ENCODE data around the gene IGLON5. TPM values are rescaled to one million over a fixed set of nuclear protein-coding genes. Genes with fewer than 3 reads are reported as not detected.

Gene IGLON5
- total and polyA plus RNA-seq, 2 experiments from 2014 or later, result 5.0 to 29.1 TPM

GRCh38 chr19:51272183-51272810, 39.1 kb upstream of the IGLON5 start:
- Histone ChIP-seq H3K27ac (ENCODE audit: low read depth) (no peak overlapping the region), H3K36me3 (ENCODE audit: insufficient read depth) (no peaks in the 10 kb centered on the region), H2AFZ (no peak overlapping the region; the same call in 1 of the 2 replicates), H3K79me2 (replicated peaks; ENCODE audit: insufficient read depth) (no peaks in the 10 kb centered on the region), H3F3A (replicated peaks; ENCODE audit: low read depth) (no peaks in the 10 kb centered on the region), H3K4me2 (no peak overlapping the region), H3K27me3 (ENCODE audit: insufficient read depth) (0 out of 2 replicates have a peak, but pooled peaks cover 3% of the 10 kb centered on the region), H3K9me2 (ENCODE audit: insufficient read depth) (peaks cover 10% of the 10 kb centered on the region; the same call in 1 of the 2 replicates), H3K4me1 (ENCODE audit: insufficient read depth) (no peaks in the 10 kb centered on the region), H3K4me3 (no peak overlapping the region), H4K20me1 (replicated peaks; ENCODE audit: insufficient read depth) (no peaks in the 10 kb centered on the region)
- Mint-ChIP-seq H3K36me3 (ENCODE audit: low read depth) (no peaks in the 10 kb centered on the region), H3K27me3 (ENCODE audit: insufficient read depth, low read depth, poor library complexity) (peaks cover 5% of the 10 kb centered on the region), H3K4me3 (no peak overlapping the region), H3K4me1 (no peaks in the 10 kb centered on the region), H3K9me3 (0 out of 3 replicates have a peak, but pooled peaks cover 4% of the 10 kb centered on the region), H3K27ac (no peak overlapping the region)
- ATAC-seq, result no peak; the same call in 2 of the 3 replicates
- no peak for TF ChIP-seq EZH2 (IDR thresholded peaks at IDR 0.05; ENCODE audit: low read depth, unreplicated experiment)
- TF ChIP-seq, protein P1, sequence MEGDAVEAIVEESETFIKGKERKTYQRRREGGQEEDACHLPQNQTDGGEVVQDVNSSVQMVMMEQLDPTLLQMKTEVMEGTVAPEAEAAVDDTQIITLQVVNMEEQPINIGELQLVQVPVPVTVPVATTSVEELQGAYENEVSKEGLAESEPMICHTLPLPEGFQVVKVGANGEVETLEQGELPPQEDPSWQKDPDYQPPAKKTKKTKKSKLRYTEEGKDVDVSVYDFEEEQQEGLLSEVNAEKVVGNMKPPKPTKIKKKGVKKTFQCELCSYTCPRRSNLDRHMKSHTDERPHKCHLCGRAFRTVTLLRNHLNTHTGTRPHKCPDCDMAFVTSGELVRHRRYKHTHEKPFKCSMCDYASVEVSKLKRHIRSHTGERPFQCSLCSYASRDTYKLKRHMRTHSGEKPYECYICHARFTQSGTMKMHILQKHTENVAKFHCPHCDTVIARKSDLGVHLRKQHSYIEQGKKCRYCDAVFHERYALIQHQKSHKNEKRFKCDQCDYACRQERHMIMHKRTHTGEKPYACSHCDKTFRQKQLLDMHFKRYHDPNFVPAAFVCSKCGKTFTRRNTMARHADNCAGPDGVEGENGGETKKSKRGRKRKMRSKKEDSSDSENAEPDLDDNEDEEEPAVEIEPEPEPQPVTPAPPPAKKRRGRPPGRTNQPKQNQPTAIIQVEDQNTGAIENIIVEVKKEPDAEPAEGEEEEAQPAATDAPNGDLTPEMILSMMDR (conservative IDR thresholded peaks at IDR 0.05; ENCODE audit: low read depth in 2 of 2), result 0 out of 4 replicates have a peak, but pooled peaks of 1 of the 2 experiments have one; percentile 10
- peak; percentile 4 for DNase-seq (ENCODE audit: low spot score)

DNA sequence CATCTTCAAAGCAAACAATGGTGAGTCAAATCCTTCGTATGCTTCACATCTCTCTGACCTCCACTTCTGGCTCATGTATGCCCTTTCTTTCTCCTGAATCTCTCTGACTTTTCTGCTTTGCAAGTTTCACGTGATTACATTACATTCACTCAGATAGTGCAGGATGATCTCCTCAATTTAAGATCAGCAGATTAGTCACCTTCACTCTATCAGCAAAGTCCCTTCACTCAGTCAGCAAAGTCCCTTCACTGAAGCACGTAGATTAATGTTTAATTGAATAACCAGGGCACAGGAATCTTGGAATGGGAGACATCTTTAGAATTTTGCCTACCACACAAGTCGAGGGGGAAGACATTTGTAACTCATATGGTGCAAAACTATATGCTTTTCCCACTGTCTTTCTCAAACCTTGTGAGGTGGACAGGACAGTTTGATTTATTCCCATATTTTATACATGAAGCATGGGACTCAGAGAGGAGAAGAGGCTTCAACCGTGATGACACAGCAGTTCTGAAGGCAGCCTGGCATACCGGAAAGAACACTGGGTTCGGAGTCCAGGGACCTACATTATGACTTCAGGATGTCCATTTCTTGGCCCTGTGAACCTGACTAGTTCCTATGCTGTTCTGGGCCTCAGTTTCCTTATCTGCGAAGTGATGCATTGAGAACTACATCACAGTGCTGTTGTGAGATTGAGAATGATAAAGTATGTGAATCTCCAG, 37.2 kb upstream of the IGLON5 start:
- no peak overlapping the region for H3K27ac Mint-ChIP-seq
- DNase-seq (ENCODE audit: low spot score), result no peak
- TF ChIP-seq EZH2phosphoT487 (IDR thresholded peaks at IDR 0.05; ENCODE audit: unreplicated experiment) (no peak), STAT1 (IDR thresholded peaks at IDR 0.05; ENCODE audit: unreplicated experiment) (no peak), EZH2 (IDR thresholded peaks at IDR 0.05; ENCODE audit: low read depth, unreplicated experiment) (no peak), ZNF331 (CRISPR knock-in tag; IDR thresholded peaks at IDR 0.05; ENCODE audit: low read depth) (no peak), JUNB (IDR thresholded peaks at IDR 0.05; ENCODE audit: unreplicated experiment) (no peak), NANOG (IDR thresholded peaks at IDR 0.05; ENCODE audit: borderline replicate concordance) (no peak), POLR2AphosphoS5 (IDR thresholded peaks at IDR 0.05; ENCODE audit: low read depth) (no peak), CREB1 (CRISPR knock-in tag; IDR thresholded peaks at IDR 0.05; ENCODE audit: low read depth) (no peak), ZNF114 (CRISPR knock-in tag; IDR thresholded peaks at IDR 0.05) (no peak)
- TF ChIP-seq, protein P2, sequence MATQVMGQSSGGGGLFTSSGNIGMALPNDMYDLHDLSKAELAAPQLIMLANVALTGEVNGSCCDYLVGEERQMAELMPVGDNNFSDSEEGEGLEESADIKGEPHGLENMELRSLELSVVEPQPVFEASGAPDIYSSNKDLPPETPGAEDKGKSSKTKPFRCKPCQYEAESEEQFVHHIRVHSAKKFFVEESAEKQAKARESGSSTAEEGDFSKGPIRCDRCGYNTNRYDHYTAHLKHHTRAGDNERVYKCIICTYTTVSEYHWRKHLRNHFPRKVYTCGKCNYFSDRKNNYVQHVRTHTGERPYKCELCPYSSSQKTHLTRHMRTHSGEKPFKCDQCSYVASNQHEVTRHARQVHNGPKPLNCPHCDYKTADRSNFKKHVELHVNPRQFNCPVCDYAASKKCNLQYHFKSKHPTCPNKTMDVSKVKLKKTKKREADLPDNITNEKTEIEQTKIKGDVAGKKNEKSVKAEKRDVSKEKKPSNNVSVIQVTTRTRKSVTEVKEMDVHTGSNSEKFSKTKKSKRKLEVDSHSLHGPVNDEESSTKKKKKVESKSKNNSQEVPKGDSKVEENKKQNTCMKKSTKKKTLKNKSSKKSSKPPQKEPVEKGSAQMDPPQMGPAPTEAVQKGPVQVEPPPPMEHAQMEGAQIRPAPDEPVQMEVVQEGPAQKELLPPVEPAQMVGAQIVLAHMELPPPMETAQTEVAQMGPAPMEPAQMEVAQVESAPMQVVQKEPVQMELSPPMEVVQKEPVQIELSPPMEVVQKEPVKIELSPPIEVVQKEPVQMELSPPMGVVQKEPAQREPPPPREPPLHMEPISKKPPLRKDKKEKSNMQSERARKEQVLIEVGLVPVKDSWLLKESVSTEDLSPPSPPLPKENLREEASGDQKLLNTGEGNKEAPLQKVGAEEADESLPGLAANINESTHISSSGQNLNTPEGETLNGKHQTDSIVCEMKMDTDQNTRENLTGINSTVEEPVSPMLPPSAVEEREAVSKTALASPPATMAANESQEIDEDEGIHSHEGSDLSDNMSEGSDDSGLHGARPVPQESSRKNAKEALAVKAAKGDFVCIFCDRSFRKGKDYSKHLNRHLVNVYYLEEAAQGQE (IDR thresholded peaks at IDR 0.05; ENCODE audit: unreplicated experiment), result no peak
- TF ChIP-seq, protein P1 (conservative IDR thresholded peaks at IDR 0.05; ENCODE audit: low read depth in 2 of 2), result no peak
- TF ChIP-seq, protein P3, sequence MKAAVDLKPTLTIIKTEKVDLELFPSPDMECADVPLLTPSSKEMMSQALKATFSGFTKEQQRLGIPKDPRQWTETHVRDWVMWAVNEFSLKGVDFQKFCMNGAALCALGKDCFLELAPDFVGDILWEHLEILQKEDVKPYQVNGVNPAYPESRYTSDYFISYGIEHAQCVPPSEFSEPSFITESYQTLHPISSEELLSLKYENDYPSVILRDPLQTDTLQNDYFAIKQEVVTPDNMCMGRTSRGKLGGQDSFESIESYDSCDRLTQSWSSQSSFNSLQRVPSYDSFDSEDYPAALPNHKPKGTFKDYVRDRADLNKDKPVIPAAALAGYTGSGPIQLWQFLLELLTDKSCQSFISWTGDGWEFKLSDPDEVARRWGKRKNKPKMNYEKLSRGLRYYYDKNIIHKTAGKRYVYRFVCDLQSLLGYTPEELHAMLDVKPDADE (IDR thresholded peaks at IDR 0.05), result no peak

More for the DNA sequence above, 37.2 kb upstream of the IGLON5 start:
- Histone ChIP-seq H3K9me2 (ENCODE audit: insufficient read depth) (0 out of 2 replicates have a peak, but pooled peaks cover 4% of the 10 kb centered on the region), H3K4me1 (ENCODE audit: insufficient read depth) (no peaks in the 10 kb centered on the region), H3K27ac (ENCODE audit: low read depth) (no peak overlapping the region), H3K4me3 (no peak overlapping the region), H3K79me2 (replicated peaks; ENCODE audit: insufficient read depth) (no peaks in the 10 kb centered on the region), H3K36me3 (ENCODE audit: insufficient read depth) (no peaks in the 10 kb centered on the region), H3K4me2 (no peak overlapping the region), H3F3A (replicated peaks; ENCODE audit: low read depth) (no peaks in the 10 kb centered on the region), H2AFZ (peak overlapping the region; percentile 24; the same call in 1 of the 2 replicates), H3K27me3 (ENCODE audit: insufficient read depth) (0 out of 2 replicates have a peak, but pooled peaks cover 3% of the 10 kb centered on the region), H4K20me1 (replicated peaks; ENCODE audit: insufficient read depth) (no peaks in the 10 kb centered on the region)
- Mint-ChIP-seq H3K27me3 (ENCODE audit: insufficient read depth, low read depth, poor library complexity) (peaks cover 9% of the 10 kb centered on the region), H3K4me3 (no peak overlapping the region), H3K36me3 (ENCODE audit: low read depth) (no peaks in the 10 kb centered on the region; the same call in 2 of the 3 replicates), H3K4me1 (no peaks in the 10 kb centered on the region), H3K9me3 (peaks cover 13% of the 10 kb centered on the region; the same call in 2 of the 3 replicates)
- ATAC-seq, result no peak

Measured in GM23338 (cell line).